ENCODE data around the gene FRMD5.

DNA sequence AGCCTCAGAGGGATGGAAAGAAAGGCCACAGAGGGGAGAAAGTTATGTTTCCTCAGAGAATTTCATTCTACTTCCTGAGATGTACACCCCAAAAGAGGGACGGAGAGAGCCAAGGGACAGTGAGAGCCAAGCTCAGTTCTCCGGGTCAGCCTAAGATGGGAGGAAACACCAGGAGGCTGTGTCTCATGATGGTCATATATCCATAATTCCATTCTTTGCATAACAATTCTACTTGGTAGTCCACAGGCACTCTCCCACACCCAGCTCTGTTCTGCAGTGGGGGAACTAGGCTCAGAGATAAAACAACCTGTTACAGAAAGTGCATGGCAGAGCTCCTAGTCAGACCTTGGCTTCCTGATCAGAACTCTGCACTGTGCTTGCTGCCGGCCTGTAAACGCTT lies 313.8 kb downstream of the FRMD5 start:
- no peak for TF ChIP-seq EP300 (IDR thresholded peaks at IDR 0.05)
- TF ChIP-seq NR3C1 (IDR thresholded peaks at IDR 0.05), result no peak
- TF ChIP-seq CTCF (IDR thresholded peaks at IDR 0.05), result no peak
- TF ChIP-seq JUNB (IDR thresholded peaks at IDR 0.05), result no peak
- no peak for TF ChIP-seq MAX (IDR thresholded peaks at IDR 0.05)
- TF ChIP-seq TP53 (CRISPR knock-in tag; IDR thresholded peaks at IDR 0.05), result no peak
- TF ChIP-seq RCOR1 (IDR thresholded peaks at IDR 0.05; ENCODE audit: low read depth, low read length), result no peak
- TF ChIP-seq JUN (IDR thresholded peaks at IDR 0.05), result no peak
- TF ChIP-seq ESRRA (IDR thresholded peaks at IDR 0.05; ENCODE audit: borderline replicate concordance, low read length), result no peak
- TF ChIP-seq KDM5A (IDR thresholded peaks at IDR 0.05), result no peak
- TF ChIP-seq ATOH8 (CRISPR knock-in tag; IDR thresholded peaks at IDR 0.05; ENCODE audit: low read depth), result no peak
- no peak for TF ChIP-seq MYC (IDR thresholded peaks at IDR 0.05; ENCODE audit: borderline replicate concordance, low read length)
- TF ChIP-seq EHMT2 (IDR thresholded peaks at IDR 0.05; ENCODE audit: low read depth), result no peak
